Left lung (tissue), 10 donors: Measurements from ENCODE around the gene MAT2A. TPM values are rescaled to one million over a fixed set of nuclear protein-coding genes. Genes with fewer than 3 reads are reported as not detected.

Experiments used
- ATAC-seq: fragments of 200-7000 bp; cut with Tn5 transposase; one replicate; pipeline ENCODE4 v1.9.1; 2020; ENCODE audit warnings: moderate library complexity
- DNase-seq, 4 donors: peaks; one replicate each; pipeline ENCODE4 v3.0.0-alpha.2; 2013 to 2020
- H3K27ac ChIP-seq, 2 donors: fragments of 200-600 bp; sonication (generic) in 1 of 2; one replicate each; pipeline versions ENCODE4 v1.5.0 to v1.8.0; 2020 to 2021
- H3K27me3 ChIP-seq, 2 donors: fragments of 200-600 bp; sonication (generic) in 1 of 2; one replicate each; pipeline versions ENCODE4 v1.5.0 to v1.8.0; 2020 to 2021
- H3K36me3 ChIP-seq, 2 donors: fragments of 200-600 bp; sonication (generic) in 1 of 2; one replicate each; pipeline versions ENCODE4 v1.5.0 to v1.8.0; 2020 to 2021
- H3K4me1 ChIP-seq, 2 donors: fragments of 200-600 bp; one replicate each; pipeline ENCODE4 v1.8.0; 2021
- H3K4me3 ChIP-seq, 2 donors: fragments of 200-600 bp; sonication (generic) in 1 of 2; one replicate each; pipeline versions ENCODE4 v1.5.0 to v1.8.0; 2020 to 2021; ENCODE audit warnings: mild to moderate bottlenecking in 1 of 2
- H3K9me3 ChIP-seq, 2 donors: fragments of 200-600 bp; sonication (generic) in 1 of 2; one replicate each; pipeline versions ENCODE4 v1.5.0 to v1.8.0; 2020 to 2021
- intact Hi-C, 2 donors: fragments of 100-400 bp; cut with DNase I; formaldehyde crosslinking; loops; one replicate each; pipeline versions ENCODE4 v1.11.2 to v1.14.2; 2022
- polyA plus RNA-seq, 6 donors: library from polyadenylated mRNA; unstranded; fragments of 120-200 nt; gene quantifications; one replicate each; pipeline ENCODE4 v1.2.1, GENCODE V29; 2013; ENCODE audit not compliant: insufficient read length in 6 of 6
- total RNA-seq, 2 donors: library from RNA; stranded (reverse); fragmentation: NEBNext Ultra II Directional; extraction: Animal tissue kit (Norgen Biotek cat#: 25700); gene quantifications; one replicate each; pipeline ENCODE4 v1.2.1, GENCODE V29; 2021
- TF ChIP-seq, protein P1 (sequence below), 2 donors: fragments of 200-600 bp; sonication (generic) in 1 of 2; IDR thresholded peaks; one replicate each; pipeline versions ENCODE4 v1.5.0 to v1.8.0; 2021; ENCODE audit warnings: antibody characterized with exemption in 2 of 2
- donor health status: DM: no; HTN: yes; CAD: no.
- donor health status: DM: no; HTN: no; CAD: no.

Gene MAT2A
- total and polyA plus RNA-seq, 8 donors, result 135 to 341 (median 295) TPM

DNA sequence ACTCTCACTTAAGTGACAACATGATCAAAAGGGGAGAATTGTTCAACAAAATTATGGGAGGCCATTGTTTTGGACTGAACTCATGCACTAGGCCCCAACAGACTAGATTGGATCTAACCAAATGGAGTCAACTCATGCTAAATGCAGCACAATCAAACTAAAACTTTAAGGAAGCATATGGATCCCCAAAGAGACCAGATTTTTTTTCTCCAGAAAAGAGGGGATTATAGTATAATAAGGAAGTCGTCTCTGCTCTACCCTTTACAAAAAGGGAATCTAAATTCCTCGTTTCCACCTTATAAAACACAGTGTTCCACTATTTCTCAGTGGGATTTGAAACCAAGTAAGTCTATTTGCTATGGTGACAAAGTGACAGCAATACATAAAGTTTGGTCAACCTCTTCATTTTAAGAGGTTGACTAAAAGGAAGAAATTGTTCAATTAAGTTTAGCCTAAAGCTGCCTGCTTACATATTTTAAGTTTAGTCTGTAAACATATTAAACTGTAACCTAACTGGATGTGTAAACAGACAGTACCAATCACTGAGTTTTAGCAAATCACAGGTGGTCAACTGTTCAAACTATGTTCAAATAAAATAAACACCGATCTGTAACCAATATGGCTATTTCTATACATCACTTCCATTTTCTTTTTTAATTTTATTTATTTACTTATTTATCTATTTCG, 40.9 kb upstream of the MAT2A start:
- Histone ChIP-seq H3K27me3 (no peaks in the 10 kb centered on the region), H3K9me3 (no peaks in the 10 kb centered on the region), H3K4me1 (peaks cover 8 to 40% of the 10 kb centered on the region in 2 donors), H3K27ac (no peak overlapping the region), H3K4me3 (no peak overlapping the region), H3K36me3 (no peaks in the 10 kb centered on the region)
- ATAC-seq (no peak), DNase-seq (no peak)
- TF ChIP-seq, protein P1, sequence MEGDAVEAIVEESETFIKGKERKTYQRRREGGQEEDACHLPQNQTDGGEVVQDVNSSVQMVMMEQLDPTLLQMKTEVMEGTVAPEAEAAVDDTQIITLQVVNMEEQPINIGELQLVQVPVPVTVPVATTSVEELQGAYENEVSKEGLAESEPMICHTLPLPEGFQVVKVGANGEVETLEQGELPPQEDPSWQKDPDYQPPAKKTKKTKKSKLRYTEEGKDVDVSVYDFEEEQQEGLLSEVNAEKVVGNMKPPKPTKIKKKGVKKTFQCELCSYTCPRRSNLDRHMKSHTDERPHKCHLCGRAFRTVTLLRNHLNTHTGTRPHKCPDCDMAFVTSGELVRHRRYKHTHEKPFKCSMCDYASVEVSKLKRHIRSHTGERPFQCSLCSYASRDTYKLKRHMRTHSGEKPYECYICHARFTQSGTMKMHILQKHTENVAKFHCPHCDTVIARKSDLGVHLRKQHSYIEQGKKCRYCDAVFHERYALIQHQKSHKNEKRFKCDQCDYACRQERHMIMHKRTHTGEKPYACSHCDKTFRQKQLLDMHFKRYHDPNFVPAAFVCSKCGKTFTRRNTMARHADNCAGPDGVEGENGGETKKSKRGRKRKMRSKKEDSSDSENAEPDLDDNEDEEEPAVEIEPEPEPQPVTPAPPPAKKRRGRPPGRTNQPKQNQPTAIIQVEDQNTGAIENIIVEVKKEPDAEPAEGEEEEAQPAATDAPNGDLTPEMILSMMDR (IDR thresholded peaks at IDR 0.05), result no peak
- intact Hi-C loops, result no loop called here

DNA sequence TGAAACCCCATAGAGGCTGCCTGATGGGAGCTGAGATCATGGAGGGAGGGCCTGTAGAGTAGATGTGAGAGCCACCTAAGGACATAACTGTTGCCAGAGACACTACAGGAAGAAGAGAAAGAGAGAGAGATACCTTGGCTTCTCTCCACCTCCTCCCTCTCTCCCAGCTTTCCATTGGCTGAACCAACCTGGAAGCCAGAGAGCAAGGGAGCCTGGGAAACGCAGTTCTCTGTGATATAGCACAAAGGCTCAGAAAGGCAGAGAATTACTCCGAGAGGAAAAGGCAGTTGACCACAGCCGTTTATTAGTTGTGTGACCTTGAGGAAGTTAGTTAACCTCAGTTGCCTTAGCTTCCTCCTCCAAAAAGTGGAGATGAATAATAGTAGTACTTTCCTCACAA, 37.7 kb upstream of the MAT2A start:
- DNase-seq (no peak), ATAC-seq (no peak)
- Histone ChIP-seq H3K36me3 (no peaks in the 10 kb centered on the region), H3K9me3 (no peaks in the 10 kb centered on the region), H3K4me3 (no peak overlapping the region), H3K27me3 (no peaks in the 10 kb centered on the region), H3K4me1 (peaks cover 15 to 46% of the 10 kb centered on the region in 2 donors), H3K27ac (peak overlapping the region in 1 of 2 donors; percentile 82)
- intact Hi-C loops, result no loop called here
- TF ChIP-seq, protein P1 (IDR thresholded peaks at IDR 0.05), result no peak

DNA sequence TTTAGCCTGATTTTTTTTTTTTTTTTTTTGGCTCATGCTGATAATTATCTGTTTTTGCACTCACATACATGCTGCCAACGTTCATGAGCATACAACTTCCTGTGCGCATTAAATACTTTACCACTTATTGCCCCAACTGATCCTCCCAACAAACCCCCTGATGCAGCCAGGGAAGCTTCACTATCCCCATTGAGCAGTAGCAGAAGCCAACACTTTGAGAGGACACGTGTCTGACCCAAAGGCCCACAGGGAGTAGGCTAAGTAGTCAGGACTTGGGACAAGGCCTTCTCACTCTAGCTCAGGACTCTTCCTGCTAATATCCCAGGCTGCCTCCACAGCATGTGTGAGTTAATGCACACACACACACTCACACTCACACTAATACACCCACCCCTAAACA, 36.2 kb upstream of the MAT2A start:
- no peak overlapping the region for H3K27ac ChIP-seq
- no peak overlapping the region for H3K4me3 ChIP-seq
- no peak for ATAC-seq
- H3K4me1 ChIP-seq, result peaks cover 15 to 46% of the 10 kb centered on the region in 2 donors
- intact Hi-C loops, result no loop called here
- no peaks in the 10 kb centered on the region for H3K36me3 ChIP-seq
- TF ChIP-seq, protein P1 (IDR thresholded peaks at IDR 0.05), result no peak
- H3K9me3 ChIP-seq, result no peaks in the 10 kb centered on the region
- no peak for DNase-seq
- H3K27me3 ChIP-seq, result no peaks in the 10 kb centered on the region

DNA sequence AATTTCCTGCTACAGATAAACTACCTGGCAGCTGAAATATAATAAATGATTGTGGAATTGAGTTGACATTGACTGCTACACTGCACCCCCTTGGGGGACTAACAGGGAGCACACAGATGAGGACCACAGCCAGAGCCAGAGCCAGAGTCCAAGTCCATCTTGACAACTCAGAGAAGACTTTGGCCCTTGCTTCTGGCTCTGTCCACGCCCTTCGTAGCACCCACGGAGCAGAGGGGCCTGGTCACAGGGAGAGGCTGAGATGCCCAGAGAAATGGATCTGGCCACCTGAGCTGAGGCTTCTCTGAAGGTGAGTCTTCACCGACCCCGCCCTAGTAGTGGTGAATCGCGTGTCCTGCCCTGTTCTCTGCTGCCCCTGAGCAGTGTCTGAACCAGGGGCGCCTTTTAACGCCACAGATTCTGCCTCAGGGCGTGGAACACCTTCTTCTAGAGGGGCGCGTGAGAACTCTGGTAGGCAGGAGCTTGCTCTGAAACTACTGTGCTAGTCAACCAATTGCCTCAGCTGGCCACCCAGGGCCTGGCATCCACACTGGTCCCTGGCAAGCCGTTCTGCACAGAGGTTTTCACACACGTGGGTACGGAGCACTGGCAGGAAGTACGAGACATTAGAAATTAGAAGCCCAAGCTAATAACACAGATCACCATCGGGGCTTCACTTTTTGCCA, 35.7 kb upstream of the MAT2A start:
- Histone ChIP-seq H3K9me3 (no peaks in the 10 kb centered on the region), H3K36me3 (no peaks in the 10 kb centered on the region), H3K27me3 (no peaks in the 10 kb centered on the region), H3K4me3 (no peak overlapping the region), H3K4me1 (peaks cover 15 to 46% of the 10 kb centered on the region in 2 donors), H3K27ac (no peak overlapping the region)
- no peak for ATAC-seq
- intact Hi-C loops, result no loop called here
- TF ChIP-seq, protein P1 (IDR thresholded peaks at IDR 0.05), result no peak
- DNase-seq, result no peak
